ENCODE measurements around the gene MAFF. TPM values are rescaled to one million over a fixed set of nuclear protein-coding genes. Genes with fewer than 3 reads are reported as not detected.

MAFF gene
- total RNA-seq, 2 donors from 2014 or later, result 4.7 to 5.5 TPM

DNA sequence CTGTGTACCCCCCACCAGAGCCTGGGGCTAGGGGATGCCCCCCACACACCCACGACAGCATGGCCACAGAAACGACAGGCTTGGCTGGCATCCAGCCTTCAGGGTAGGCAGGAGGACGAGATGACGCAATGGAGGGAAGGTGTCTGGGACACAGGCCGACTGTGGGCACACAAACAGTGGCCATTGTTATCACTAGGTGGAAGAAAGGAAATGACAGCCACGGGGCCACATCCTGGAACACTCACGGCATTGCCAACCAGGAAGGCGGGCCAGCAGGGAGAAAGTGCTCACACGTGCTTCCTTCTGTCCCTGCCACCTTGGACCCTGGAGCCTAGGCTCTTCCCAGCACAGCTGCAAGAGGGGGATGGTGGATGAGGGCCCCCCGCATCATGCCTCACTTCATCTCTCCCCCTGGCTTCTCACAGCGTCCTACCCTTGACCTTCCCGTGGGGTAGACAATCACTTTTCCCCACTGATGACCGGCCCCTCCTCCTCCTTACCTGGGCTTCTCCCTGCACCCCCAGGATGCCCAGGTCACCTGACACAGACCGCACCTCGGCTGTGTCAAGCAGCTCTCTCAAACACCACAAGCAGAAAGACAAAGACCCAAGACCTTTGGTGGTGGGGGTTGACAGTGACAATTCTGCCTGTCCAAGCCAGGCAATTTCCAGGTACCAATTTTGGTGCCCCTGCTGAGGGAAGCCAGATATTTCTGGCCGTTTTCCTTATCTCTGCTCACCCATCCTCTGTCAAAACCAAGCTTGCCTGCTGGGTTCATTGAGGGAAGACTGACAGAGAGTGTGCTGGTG, 28.8 kb upstream of the MAFF start:
- DNase-seq, result no peak

DNA sequence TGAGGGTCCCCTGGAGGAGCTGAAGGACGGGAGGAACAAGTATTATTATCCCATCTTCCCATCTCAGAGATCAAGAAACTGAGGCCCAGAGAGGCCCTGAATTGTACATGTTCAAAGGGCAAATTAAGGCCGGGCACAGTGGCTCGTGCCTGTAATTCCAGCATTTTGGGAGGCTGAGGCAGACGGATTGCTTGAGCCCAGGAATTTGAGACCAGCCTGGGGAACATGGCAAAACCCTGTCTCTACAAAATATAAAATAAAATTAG, 28.2 kb upstream of the MAFF start:
- no peaks in the 10 kb centered on the region for H3K9me3 ChIP-seq (ENCODE audit: control insufficient read depth, low read length)
- H3K4me3 ChIP-seq (ENCODE audit: low read length), result no peak overlapping the region
- DNase-seq, result no peak
- H3K4me1 Mint-ChIP-seq, result peaks cover 12% of the 10 kb centered on the region
- H3K36me3 Mint-ChIP-seq (ENCODE audit: low read depth), result peaks cover 4% of the 10 kb centered on the region
- H3K4me1 ChIP-seq (ENCODE audit: control insufficient read depth, insufficient read depth, low read length), result no peaks in the 10 kb centered on the region
- H3K9me3 Mint-ChIP-seq, result no peaks in the 10 kb centered on the region
- 93 to 97% methylated on average over 3 to 4 of the region's 4 CpGs for WGBS, 2 experiments (ENCODE audit: insufficient coverage in 1 of 2, insufficient read length in 1 of 2)
- H3K4me3 Mint-ChIP-seq, result no peak overlapping the region
- no peaks in the 10 kb centered on the region for H3K27me3 ChIP-seq (ENCODE audit: control insufficient read depth, insufficient read depth, low read length, poor library complexity, severe bottlenecking)
- TF ChIP-seq, protein P1, sequence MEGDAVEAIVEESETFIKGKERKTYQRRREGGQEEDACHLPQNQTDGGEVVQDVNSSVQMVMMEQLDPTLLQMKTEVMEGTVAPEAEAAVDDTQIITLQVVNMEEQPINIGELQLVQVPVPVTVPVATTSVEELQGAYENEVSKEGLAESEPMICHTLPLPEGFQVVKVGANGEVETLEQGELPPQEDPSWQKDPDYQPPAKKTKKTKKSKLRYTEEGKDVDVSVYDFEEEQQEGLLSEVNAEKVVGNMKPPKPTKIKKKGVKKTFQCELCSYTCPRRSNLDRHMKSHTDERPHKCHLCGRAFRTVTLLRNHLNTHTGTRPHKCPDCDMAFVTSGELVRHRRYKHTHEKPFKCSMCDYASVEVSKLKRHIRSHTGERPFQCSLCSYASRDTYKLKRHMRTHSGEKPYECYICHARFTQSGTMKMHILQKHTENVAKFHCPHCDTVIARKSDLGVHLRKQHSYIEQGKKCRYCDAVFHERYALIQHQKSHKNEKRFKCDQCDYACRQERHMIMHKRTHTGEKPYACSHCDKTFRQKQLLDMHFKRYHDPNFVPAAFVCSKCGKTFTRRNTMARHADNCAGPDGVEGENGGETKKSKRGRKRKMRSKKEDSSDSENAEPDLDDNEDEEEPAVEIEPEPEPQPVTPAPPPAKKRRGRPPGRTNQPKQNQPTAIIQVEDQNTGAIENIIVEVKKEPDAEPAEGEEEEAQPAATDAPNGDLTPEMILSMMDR (conservative IDR thresholded peaks at IDR 0.05), result no peak
- H3K9ac ChIP-seq (ENCODE audit: extremely low read depth, low read length, poor library complexity, severe bottlenecking), result no peak overlapping the region
- H3K27ac Mint-ChIP-seq, result no peak overlapping the region
- H3K36me3 ChIP-seq (ENCODE audit: control insufficient read depth, insufficient read depth, low read length), result no peaks in the 10 kb centered on the region
- H3K27ac ChIP-seq (ENCODE audit: low read depth, low read length), result no peak overlapping the region
- H3K27me3 Mint-ChIP-seq (ENCODE audit: insufficient read depth), result no peaks in the 10 kb centered on the region

More for the DNA sequence above, 28.8 kb upstream of the MAFF start:
- TF ChIP-seq, protein P1 (conservative IDR thresholded peaks at IDR 0.05), result no peak
- no peak overlapping the region for H3K9ac ChIP-seq (ENCODE audit: extremely low read depth, low read length, poor library complexity, severe bottlenecking)
- H3K27ac Mint-ChIP-seq, result peak overlapping the region; percentile 48
- H3K4me3 Mint-ChIP-seq, result no peak overlapping the region
- no peak overlapping the region for H3K4me3 ChIP-seq (ENCODE audit: low read length)
- H3K9me3 Mint-ChIP-seq, result no peaks in the 10 kb centered on the region
- H3K27me3 ChIP-seq (ENCODE audit: control insufficient read depth, insufficient read depth, low read length, poor library complexity, severe bottlenecking), result no peaks in the 10 kb centered on the region
- H3K36me3 Mint-ChIP-seq (ENCODE audit: low read depth), result peaks cover 5% of the 10 kb centered on the region
- H3K4me1 ChIP-seq (ENCODE audit: control insufficient read depth, insufficient read depth, low read length), result no peaks in the 10 kb centered on the region
- 90 to 91% methylated on average over 6 to 16 of the region's 16 CpGs for WGBS, 2 experiments (ENCODE audit: insufficient coverage in 1 of 2, insufficient read length in 1 of 2)
- no peaks in the 10 kb centered on the region for H3K9me3 ChIP-seq (ENCODE audit: control insufficient read depth, low read length)
- H3K27ac ChIP-seq (ENCODE audit: low read depth, low read length), result no peak overlapping the region
- peaks cover 11% of the 10 kb centered on the region for H3K4me1 Mint-ChIP-seq
- no peaks in the 10 kb centered on the region for H3K36me3 ChIP-seq (ENCODE audit: control insufficient read depth, insufficient read depth, low read length)
- no peaks in the 10 kb centered on the region for H3K27me3 Mint-ChIP-seq (ENCODE audit: insufficient read depth)

DNA sequence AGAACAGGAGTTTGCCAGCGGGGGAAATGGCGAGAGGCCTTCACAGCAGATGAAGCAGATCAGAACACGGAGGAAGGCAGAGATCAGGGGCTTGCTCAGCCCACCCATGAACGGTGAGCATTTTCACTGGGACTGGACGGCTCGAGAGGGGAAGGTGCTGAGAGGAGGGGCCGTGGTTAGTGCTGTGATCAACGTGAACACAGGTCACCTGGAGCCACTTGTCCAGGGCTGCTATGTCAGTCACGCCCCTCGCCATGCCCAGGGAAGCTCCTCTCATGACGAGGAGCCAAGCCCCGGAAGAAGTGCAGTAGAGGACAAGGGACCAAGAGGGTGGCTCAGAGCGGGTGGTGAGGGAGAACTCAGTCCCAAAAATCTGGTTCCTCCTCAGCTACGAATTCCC, 27.2 kb upstream of the MAFF start:
- H3K9ac ChIP-seq (ENCODE audit: extremely low read depth, low read length, poor library complexity, severe bottlenecking), result no peak overlapping the region
- H3K36me3 Mint-ChIP-seq (ENCODE audit: low read depth), result peaks cover 4% of the 10 kb centered on the region
- no peak overlapping the region for H3K27ac Mint-ChIP-seq
- no peaks in the 10 kb centered on the region for H3K9me3 Mint-ChIP-seq
- no peak overlapping the region for H3K4me3 ChIP-seq (ENCODE audit: low read length)
- no peaks in the 10 kb centered on the region for H3K27me3 Mint-ChIP-seq (ENCODE audit: insufficient read depth)
- no peak for DNase-seq
- no peak overlapping the region for H3K27ac ChIP-seq (ENCODE audit: low read depth, low read length)
- TF ChIP-seq, protein P1 (conservative IDR thresholded peaks at IDR 0.05), result no peak
- 87 to 91% methylated on average over 9 to 14 of the region's 14 CpGs for WGBS, 2 experiments (ENCODE audit: insufficient coverage in 1 of 2, insufficient read length in 1 of 2)
- no peaks in the 10 kb centered on the region for H3K4me1 ChIP-seq (ENCODE audit: control insufficient read depth, insufficient read depth, low read length)
- no peak overlapping the region for H3K4me3 Mint-ChIP-seq
- H3K27me3 ChIP-seq (ENCODE audit: control insufficient read depth, insufficient read depth, low read length, poor library complexity, severe bottlenecking), result no peaks in the 10 kb centered on the region
- no peaks in the 10 kb centered on the region for H3K9me3 ChIP-seq (ENCODE audit: control insufficient read depth, low read length)
- H3K4me1 Mint-ChIP-seq, result peaks cover 12% of the 10 kb centered on the region
- H3K36me3 ChIP-seq (ENCODE audit: control insufficient read depth, insufficient read depth, low read length), result no peaks in the 10 kb centered on the region

Measured in endodermal cell (in vitro differentiated cells).